Muscle of leg (tissue), 11 donors: ENCODE measurements around the gene EIF3B. TPM values are rescaled to one million over a fixed set of nuclear protein-coding genes. Genes with fewer than 3 reads are reported as not detected.
A peak's percentile ranks its signal among the peaks of the same experiment; 100 is the strongest.

ENCODE experiments used
- DNase-seq: peaks from one replicate; pipeline ENCODE4 v3.0.0; 2013
- H3K27ac ChIP-seq: one replicate; pipeline ENCODE4 v1.5.1; 2013; ENCODE audit warnings: mild to moderate bottlenecking, low read length, control low read depth
- H3K27me3 ChIP-seq: one replicate; pipeline ENCODE4 v1.6.1; 2013; ENCODE audit warnings: low read length; ENCODE audit not compliant: control insufficient read depth, insufficient read depth
- H3K36me3 ChIP-seq: one replicate; pipeline ENCODE4 v1.6.1; 2013; ENCODE audit warnings: low read length; ENCODE audit not compliant: control insufficient read depth, insufficient read depth
- H3K4me1 ChIP-seq: one replicate; pipeline ENCODE4 v1.6.1; 2013; ENCODE audit warnings: low read length; ENCODE audit not compliant: control insufficient read depth, insufficient read depth
- H3K4me3 ChIP-seq: one replicate; pipeline ENCODE4 v1.5.1; 2013; ENCODE audit warnings: low read length, control low read depth
- H3K9me3 ChIP-seq: replicated peaks from 2 replicates; pipeline ENCODE4 v1.6.1; 2013; ENCODE audit warnings: low read depth, low read length; ENCODE audit not compliant: control insufficient read depth
- WGBS: methylation state at CpG from one replicate; pipeline ENCODE4 v1.1.5; 2013; ENCODE audit warnings: missing lambda C conversion rate; ENCODE audit not compliant: insufficient coverage; 5-methylcytosine and 5-hydroxymethylcytosine counted together
- polyA plus RNA-seq, 8 donors: library from polyadenylated mRNA; unstranded; fragments of 120-200 nt; gene quantifications; one replicate each; pipeline versions ENCODE4 v1.2.1 to v1.2.3, GENCODE V29; 2013; ENCODE audit warnings: inconsistent platforms in 1 of 8, low replicate concordance in 1 of 8; ENCODE audit not compliant: insufficient read length in 8 of 8, insufficient read depth in 1 of 8
- total RNA-seq: library from RNA; stranded (reverse); fragments of 120-200 nt; gene quantifications from one replicate; pipeline ENCODE4 v1.2.4, GENCODE V29; 2013

The EIF3B gene
- total and polyA plus RNA-seq, 9 donors, result 92.7 to 116 (median 96.7) TPM

GRCh38 chr7:2394566-2395082, 40.0 kb downstream of the EIF3B start:
- H3K27ac ChIP-seq, result no peak overlapping the region
- 89% methylated on average over 18 of the region's 21 CpGs for WGBS
- peaks cover 18% of the 10 kb centered on the region for H3K4me1 ChIP-seq
- DNase-seq, result no peak
- H3K36me3 ChIP-seq, result no peaks in the 10 kb centered on the region
- H3K27me3 ChIP-seq, result no peaks in the 10 kb centered on the region
- no peak overlapping the region for H3K4me3 ChIP-seq
- no peaks in the 10 kb centered on the region for H3K9me3 ChIP-seq

GRCh38 chr7:2398506-2398905, 43.9 kb downstream of the EIF3B start:
- Histone ChIP-seq H3K9me3 (no peaks in the 10 kb centered on the region), H3K27ac (no peak overlapping the region), H3K4me1 (peaks cover 23% of the 10 kb centered on the region), H3K4me3 (no peak overlapping the region), H3K27me3 (no peaks in the 10 kb centered on the region), H3K36me3 (no peaks in the 10 kb centered on the region)
- WGBS, result 100% methylated on average over 1 of the region's 4 CpGs
- DNase-seq, result no peak

- 9% methylated on average over 4 of the region's 6 CpGs for WGBS
- peak; percentile 88 for DNase-seq
These were observed 45.4 kb downstream of the EIF3B start for GRCh38 chr7:2399848-2400587.

GRCh38 chr7:2402687-2403013, 48.0 kb downstream of the EIF3B start:
- Histone ChIP-seq H3K27me3 (no peaks in the 10 kb centered on the region), H3K9me3 (no peaks in the 10 kb centered on the region), H3K4me1 (peaks cover 30% of the 10 kb centered on the region), H3K4me3 (peak overlapping the region; percentile 69), H3K36me3 (no peaks in the 10 kb centered on the region), H3K27ac (peak overlapping the region; percentile 70)
- no peak for DNase-seq
- 72% methylated on average over 5 of the region's 6 CpGs for WGBS

More at GRCh38 chr7:2399848-2400587, 45.4 kb downstream of the EIF3B start:
- Histone ChIP-seq H3K4me1 (peaks cover 24% of the 10 kb centered on the region), H3K4me3 (no peak overlapping the region), H3K27ac (peak overlapping the region; percentile 92), H3K9me3 (no peaks in the 10 kb centered on the region), H3K36me3 (no peaks in the 10 kb centered on the region), H3K27me3 (no peaks in the 10 kb centered on the region)

GRCh38 chr7:2403014-2403717, 48.5 kb downstream of the EIF3B start, which contains the start of gene CHST12:
TSS of gene CHST12 (plus strand) at chr7:2403611. CDS start at chr7:2432640, 29,029 bp downstream.
- Histone ChIP-seq H3K36me3 (no peaks in the 10 kb centered on the region), H3K27me3 (no peaks in the 10 kb centered on the region), H3K9me3 (no peaks in the 10 kb centered on the region), H3K4me1 (peaks cover 30% of the 10 kb centered on the region), H3K27ac (peak within 1 kb of the TSS; percentile 70), H3K4me3 (peak within 1 kb of the TSS; percentile 89)
- peak; percentile 97 for DNase-seq
- WGBS, result 2% methylated on average over 86 of the region's 89 CpGs

GRCh38 chr7:2403718-2404648, 49.4 kb downstream of the EIF3B start:
- Histone ChIP-seq H3K27ac (peak overlapping the region; percentile 29), H3K4me1 (peaks cover 33% of the 10 kb centered on the region)

GRCh38 chr7:2404714-2405119, 50.1 kb downstream of the EIF3B start:
- Histone ChIP-seq H3K27ac (no peak overlapping the region), H3K4me1 (peaks cover 30% of the 10 kb centered on the region), H3K36me3 (no peaks in the 10 kb centered on the region), H3K4me3 (peak overlapping the region; percentile 89), H3K27me3 (no peaks in the 10 kb centered on the region), H3K9me3 (no peaks in the 10 kb centered on the region)
- WGBS, result 69% methylated on average over 10 of the region's 12 CpGs
- DNase-seq, result no peak

More at GRCh38 chr7:2403718-2404648, 49.4 kb downstream of the EIF3B start:
- under 1% methylated on average over 54 of the region's 71 CpGs for WGBS
- Histone ChIP-seq H3K9me3 (no peaks in the 10 kb centered on the region), H3K27me3 (no peaks in the 10 kb centered on the region), H3K36me3 (no peaks in the 10 kb centered on the region), H3K4me3 (peak overlapping the region; percentile 89)
- DNase-seq, result peak; percentile 50

GRCh38 chr7:2405201-2405600, 50.6 kb downstream of the EIF3B start:
- H3K27ac ChIP-seq, result no peak overlapping the region
- H3K27me3 ChIP-seq, result no peaks in the 10 kb centered on the region
- no peaks in the 10 kb centered on the region for H3K9me3 ChIP-seq
- H3K4me3 ChIP-seq, result no peak overlapping the region
- H3K4me1 ChIP-seq, result peaks cover 25% of the 10 kb centered on the region
- 91% methylated on average over 7 of the region's 10 CpGs for WGBS
- DNase-seq, result no peak
- no peaks in the 10 kb centered on the region for H3K36me3 ChIP-seq

GRCh38 chr7:2405601-2406345, 51.1 kb downstream of the EIF3B start:
- H3K27me3 ChIP-seq, result no peaks in the 10 kb centered on the region
- H3K4me1 ChIP-seq, result peaks cover 23% of the 10 kb centered on the region
- H3K9me3 ChIP-seq, result no peaks in the 10 kb centered on the region
- H3K4me3 ChIP-seq, result no peak overlapping the region
- WGBS, result 87% methylated on average over 15 of the region's 21 CpGs
- no peaks in the 10 kb centered on the region for H3K36me3 ChIP-seq
- no peak for DNase-seq
- H3K27ac ChIP-seq, result no peak overlapping the region
